Hippocampal formation (tissue), 2 donors: ENCODE measurements around the gene HOXD8.

Experiments used
- DNase-seq, 2 donors: peaks; one replicate each; lab custom pipeline; 2025; lab: John Stamatoyannopoulos, UW

HOXD8 gene

GRCh38 chr2:176091329-176092258 is 37.9 kb upstream of the HOXD8 start:
- no peak for DNase-seq

- no peak for DNase-seq
Measured at GRCh38 chr2:176092270-176093144, 37.0 kb upstream of the HOXD8 start, which contains the start of gene HOXD13. Gene HOXD13, plus strand, starts transcription at chr2:176092721. Its CDS starts 170 bp downstream, at chr2:176092891.

GRCh38 chr2:176093145-176093897 is 36.2 kb upstream of the HOXD8 start:
- no peak for DNase-seq

GRCh38 chr2:176093898-176094249 is 35.6 kb upstream of the HOXD8 start:
- DNase-seq: no peak

GRCh38 chr2:176094349-176094748 is 35.2 kb upstream of the HOXD8 start:
- DNase-seq: no peak

- DNase-seq: no peak
Measured at GRCh38 chr2:176095421-176095820, 34.1 kb upstream of the HOXD8 start.

- DNase-seq: no peak
Measured at GRCh38 chr2:176096243-176096985, 33.1 kb upstream of the HOXD8 start.

GRCh38 chr2:176096986-176097819 is 32.3 kb upstream of the HOXD8 start:
- DNase-seq: peak in 1 of 2 donors; percentile 9

GRCh38 chr2:176097820-176098365 is 31.6 kb upstream of the HOXD8 start:
- no peak for DNase-seq

- DNase-seq: no peak
Measured at GRCh38 chr2:176098366-176099158, 30.9 kb upstream of the HOXD8 start.

- no peak for DNase-seq
Measured at GRCh38 chr2:176099159-176099727, 30.3 kb upstream of the HOXD8 start.

GRCh38 chr2:176099728-176100546 is 29.6 kb upstream of the HOXD8 start, which contains the start of gene HOXD12:
Gene HOXD12, plus strand, starts transcription at chr2:176099795. Its CDS starts 7 bp downstream, at chr2:176099802.
- no peak for DNase-seq

GRCh38 chr2:176100547-176101140 is 28.9 kb upstream of the HOXD8 start:
- no peak for DNase-seq

- no peak for DNase-seq
Measured at GRCh38 chr2:176101216-176101830, 28.2 kb upstream of the HOXD8 start.

GRCh38 chr2:176101842-176102241 is 27.7 kb upstream of the HOXD8 start:
- no peak for DNase-seq

- DNase-seq: no peak
Measured at GRCh38 chr2:176102309-176102866, 27.1 kb upstream of the HOXD8 start.

- no peak for DNase-seq
Measured at GRCh38 chr2:176103194-176103593, 26.3 kb upstream of the HOXD8 start.
